Midbrain (tissue), 1 donor: ENCODE results near the gene DAAM1.

Source experiments
- DNase-seq: peaks from one replicate; lab custom pipeline; 2025; lab: John Stamatoyannopoulos, UW

The DAAM1 gene

GRCh38 chr14:59314953-59315599 is 126.6 kb downstream of the DAAM1 start:
- DNase-seq: no peak

- DNase-seq: no peak
Observed at GRCh38 chr14:59316151-59316830, 127.8 kb downstream of the DAAM1 start.

- DNase-seq: no peak
Observed at GRCh38 chr14:59317346-59317745, 128.9 kb downstream of the DAAM1 start.

GRCh38 chr14:59317798-59318505 is 129.5 kb downstream of the DAAM1 start:
- DNase-seq: no peak

- DNase-seq: no peak
Observed at GRCh38 chr14:59318908-59319307, 130.4 kb downstream of the DAAM1 start.

GRCh38 chr14:59320361-59320760 is 131.9 kb downstream of the DAAM1 start:
- peak; percentile 7 for DNase-seq

GRCh38 chr14:59320763-59321625 is 132.5 kb downstream of the DAAM1 start:
- peak; percentile 18 for DNase-seq

- no peak for DNase-seq
Observed at GRCh38 chr14:59321626-59321949, 133.1 kb downstream of the DAAM1 start.

GRCh38 chr14:59325906-59326305 is 137.4 kb downstream of the DAAM1 start:
- no peak for DNase-seq

GRCh38 chr14:59328454-59328853 is 140.0 kb downstream of the DAAM1 start:
- no peak for DNase-seq

- no peak for DNase-seq
Observed at GRCh38 chr14:59330455-59330854, 142.0 kb downstream of the DAAM1 start.

- no peak for DNase-seq
Observed at GRCh38 chr14:59331217-59331616, 142.8 kb downstream of the DAAM1 start.

- DNase-seq: no peak
Observed at GRCh38 chr14:59332727-59333126, 144.3 kb downstream of the DAAM1 start.

- DNase-seq: no peak
Observed at GRCh38 chr14:59333235-59333634, 144.8 kb downstream of the DAAM1 start.

GRCh38 chr14:59333668-59334067 is 145.2 kb downstream of the DAAM1 start:
- peak; percentile 44 for DNase-seq

GRCh38 chr14:59334253-59334652 is 145.8 kb downstream of the DAAM1 start:
- no peak for DNase-seq

GRCh38 chr14:59336098-59336497 is 147.6 kb downstream of the DAAM1 start:
- no peak for DNase-seq

- no peak for DNase-seq
Observed at GRCh38 chr14:59336706-59337105, 148.2 kb downstream of the DAAM1 start.

GRCh38 chr14:59337141-59337611 is 148.7 kb downstream of the DAAM1 start:
- DNase-seq: peak; percentile 43

- no peak for DNase-seq
Observed at GRCh38 chr14:59338761-59339160, 150.3 kb downstream of the DAAM1 start.

- DNase-seq: no peak
Observed at GRCh38 chr14:59339524-59340330, 151.3 kb downstream of the DAAM1 start.
